Endodermal cell (in vitro differentiated cells): ENCODE measurements around the gene NKAP. TPM values are rescaled to one million over a fixed set of nuclear protein-coding genes. Genes with fewer than 3 reads are reported as not detected.

Experiments used
- DNase-seq: peaks from one replicate; pipeline ENCODE4 v3.0.0-alpha.2; 2017
- H3K27ac ChIP-seq: 2 replicates; pipeline ENCODE4 v1.5.1; 2013; ENCODE audit warnings: mild to moderate bottlenecking, low read depth, low read length, moderate library complexity
- H3K27me3 ChIP-seq: 2 replicates; pipeline ENCODE4 v1.6.1; 2013; ENCODE audit warnings: mild to moderate bottlenecking, low read length, moderate library complexity; ENCODE audit not compliant: insufficient read depth, control insufficient read depth, poor library complexity, severe bottlenecking
- H3K36me3 ChIP-seq: 2 replicates; pipeline ENCODE4 v1.7.0; 2013; ENCODE audit warnings: mild to moderate bottlenecking, low read length, moderate library complexity; ENCODE audit not compliant: control insufficient read depth, insufficient read depth
- H3K4me1 ChIP-seq: one replicate; pipeline ENCODE4 v1.7.0; 2013; ENCODE audit warnings: low read length; ENCODE audit not compliant: control insufficient read depth, insufficient read depth
- H3K4me3 ChIP-seq: 2 replicates; pipeline ENCODE4 v1.5.1; 2013; ENCODE audit warnings: mild to moderate bottlenecking, low read length, moderate library complexity
- H3K9ac ChIP-seq: 2 replicates; pipeline ENCODE4 v1.6.1; 2013; ENCODE audit warnings: mild to moderate bottlenecking, low read length, moderate library complexity; ENCODE audit not compliant: poor library complexity, severe bottlenecking; ENCODE audit errors: extremely low read depth
- H3K9me3 ChIP-seq: 2 replicates; pipeline ENCODE4 v1.6.1; 2013; ENCODE audit warnings: mild to moderate bottlenecking, low read length, moderate library complexity; ENCODE audit not compliant: control insufficient read depth
- H3K27ac Mint-ChIP-seq: 2 replicates; pipeline ENCODE4 v1.8.0; 2020; ENCODE audit warnings: mixed read lengths
- H3K27me3 Mint-ChIP-seq: 2 replicates; pipeline ENCODE4 v1.8.0; 2021; ENCODE audit warnings: mild to moderate bottlenecking, mixed read lengths; ENCODE audit not compliant: insufficient read depth
- H3K36me3 Mint-ChIP-seq: 2 replicates; pipeline ENCODE4 v1.8.0; 2020; ENCODE audit warnings: low read depth, mixed read lengths
- H3K4me1 Mint-ChIP-seq: 2 replicates; pipeline ENCODE4 v1.8.0; 2020; ENCODE audit warnings: mixed read lengths
- H3K4me3 Mint-ChIP-seq: 2 replicates; pipeline ENCODE4 v1.8.0; 2020; ENCODE audit warnings: mild to moderate bottlenecking, moderate library complexity, mixed read lengths
- H3K9me3 Mint-ChIP-seq: 2 replicates; pipeline ENCODE4 v1.8.0; 2020; ENCODE audit warnings: mild to moderate bottlenecking, mixed read lengths
- WGBS, 2 experiments: methylation state at CpG; one replicate each; pipeline versions ENCODE4 v1.1.5 to v1.1.7; 2013; ENCODE audit warnings: missing lambda C conversion rate in 2 of 2, mixed read lengths in 1 of 2; ENCODE audit not compliant: insufficient coverage in 1 of 2, insufficient read length in 1 of 2; 5-methylcytosine and 5-hydroxymethylcytosine counted together
- total RNA-seq, 2 donors: library from RNA; stranded (reverse); fragmentation: NEBNext Ultra II Directional in 1 of 2; extraction: Animal tissue kit (Norgen Biotek cat#: 25700) in 1 of 2; gene quantifications; 2 replicates in 1 of 2; 3 replicates in 1 of 2; pipeline ENCODE4 v1.2.1, GENCODE V29; 2021
- TF ChIP-seq, protein P1 (sequence below): fragments of 200-600 bp; sonication (generic); conservative IDR thresholded peaks from 2 replicates; pipeline ENCODE4 v1.5.0; 2021; ENCODE audit warnings: antibody characterized with exemption, mild to moderate bottlenecking

NKAP gene
- total RNA-seq, 2 donors from 2014 or later: 7.7 to 10.8 TPM

DNA sequence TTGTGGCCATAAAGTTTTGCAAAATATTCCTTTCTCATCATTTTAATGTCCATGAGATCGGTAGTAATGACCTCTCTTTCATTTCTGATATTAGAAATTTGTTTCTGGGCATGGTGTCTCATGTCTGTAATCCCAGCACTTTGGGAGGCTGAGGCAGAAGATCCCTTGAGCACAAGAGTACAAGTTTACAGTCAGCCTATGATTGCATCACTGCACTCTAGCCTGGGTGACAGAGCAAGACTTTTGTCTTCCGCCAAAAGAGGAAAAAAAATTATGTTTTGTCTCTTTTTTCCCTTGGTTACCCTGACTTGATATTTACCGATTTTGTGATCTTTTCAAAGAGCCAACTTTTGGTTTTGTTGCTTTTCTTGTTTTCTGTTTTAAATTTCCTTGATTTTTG is 10.8 kb upstream of the NKAP start:
- Histone ChIP-seq H3K27me3 (peaks cover 14% of the 10 kb centered on the region), H3K9ac (no peak overlapping the region), H3K9me3 (no peaks in the 10 kb centered on the region), H3K4me3 (no peak overlapping the region), H3K4me1 (no peaks in the 10 kb centered on the region), H3K36me3 (no peaks in the 10 kb centered on the region), H3K27ac (no peak overlapping the region)
- Mint-ChIP-seq H3K27me3 (peaks cover 7% of the 10 kb centered on the region), H3K4me3 (no peak overlapping the region), H3K4me1 (no peaks in the 10 kb centered on the region), H3K36me3 (no peaks in the 10 kb centered on the region), H3K27ac (no peak overlapping the region), H3K9me3 (peaks cover 43% of the 10 kb centered on the region)
- TF ChIP-seq, protein P1, sequence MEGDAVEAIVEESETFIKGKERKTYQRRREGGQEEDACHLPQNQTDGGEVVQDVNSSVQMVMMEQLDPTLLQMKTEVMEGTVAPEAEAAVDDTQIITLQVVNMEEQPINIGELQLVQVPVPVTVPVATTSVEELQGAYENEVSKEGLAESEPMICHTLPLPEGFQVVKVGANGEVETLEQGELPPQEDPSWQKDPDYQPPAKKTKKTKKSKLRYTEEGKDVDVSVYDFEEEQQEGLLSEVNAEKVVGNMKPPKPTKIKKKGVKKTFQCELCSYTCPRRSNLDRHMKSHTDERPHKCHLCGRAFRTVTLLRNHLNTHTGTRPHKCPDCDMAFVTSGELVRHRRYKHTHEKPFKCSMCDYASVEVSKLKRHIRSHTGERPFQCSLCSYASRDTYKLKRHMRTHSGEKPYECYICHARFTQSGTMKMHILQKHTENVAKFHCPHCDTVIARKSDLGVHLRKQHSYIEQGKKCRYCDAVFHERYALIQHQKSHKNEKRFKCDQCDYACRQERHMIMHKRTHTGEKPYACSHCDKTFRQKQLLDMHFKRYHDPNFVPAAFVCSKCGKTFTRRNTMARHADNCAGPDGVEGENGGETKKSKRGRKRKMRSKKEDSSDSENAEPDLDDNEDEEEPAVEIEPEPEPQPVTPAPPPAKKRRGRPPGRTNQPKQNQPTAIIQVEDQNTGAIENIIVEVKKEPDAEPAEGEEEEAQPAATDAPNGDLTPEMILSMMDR: no peak
- 80 to 100% methylated on average over 1 of the region's 3 CpGs for WGBS, 2 experiments
- DNase-seq: no peak

DNA sequence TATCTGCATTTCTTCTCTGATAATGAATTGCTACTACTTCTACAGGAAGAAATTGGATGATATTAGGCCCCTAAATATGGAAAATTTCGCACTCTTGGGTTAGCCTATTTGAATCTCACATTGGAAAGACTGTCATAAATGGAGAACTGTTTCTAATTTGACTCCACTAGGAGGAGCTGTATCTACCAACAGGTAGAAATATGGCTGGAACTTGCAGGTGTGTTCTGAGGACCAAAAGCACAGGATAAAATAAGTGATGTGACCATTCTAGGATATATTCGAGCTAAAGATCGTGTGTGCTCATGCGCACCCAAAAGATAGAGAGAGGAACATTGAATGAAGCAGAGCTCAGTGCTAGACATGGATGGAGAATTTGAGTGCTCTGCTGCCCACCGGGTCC is 4.8 kb upstream of the NKAP start:
- no peak overlapping the region for H3K4me3 Mint-ChIP-seq
- no peaks in the 10 kb centered on the region for H3K36me3 ChIP-seq
- no peak overlapping the region for H3K9ac ChIP-seq
- H3K27ac Mint-ChIP-seq: no peak overlapping the region
- peaks cover 33% of the 10 kb centered on the region for H3K9me3 Mint-ChIP-seq
- H3K4me3 ChIP-seq: no peak overlapping the region
- H3K4me1 Mint-ChIP-seq: no peaks in the 10 kb centered on the region
- DNase-seq: no peak
- WGBS, 2 experiments: 33 to 80% methylated on average over 1 to 5 of the region's 5 CpGs
- H3K27me3 ChIP-seq: peaks cover 3% of the 10 kb centered on the region
- TF ChIP-seq, protein P1: peak; percentile 59
- no peaks in the 10 kb centered on the region for H3K9me3 ChIP-seq
- no peaks in the 10 kb centered on the region for H3K4me1 ChIP-seq
- H3K27me3 Mint-ChIP-seq: no peaks in the 10 kb centered on the region
- no peak overlapping the region for H3K27ac ChIP-seq
- no peaks in the 10 kb centered on the region for H3K36me3 Mint-ChIP-seq

DNA sequence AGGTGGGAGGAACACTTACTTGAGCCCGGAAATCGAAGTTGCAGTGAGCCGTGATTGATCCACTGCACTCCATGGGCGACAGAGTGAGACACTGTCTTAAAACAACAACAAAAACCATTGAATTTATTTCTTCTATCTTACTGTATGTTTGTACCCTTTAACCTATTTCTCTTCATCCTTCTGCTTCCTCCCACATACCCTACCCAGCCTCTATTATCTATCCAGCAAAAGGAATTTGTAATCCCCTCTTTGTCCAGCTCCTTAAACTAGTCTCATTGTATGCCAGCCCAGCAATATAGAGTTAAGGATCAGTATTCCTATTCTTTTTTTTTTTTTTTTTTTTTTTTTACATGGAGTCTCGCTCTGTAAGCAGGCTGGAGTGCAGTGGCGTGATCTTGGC is 1.9 kb upstream of the NKAP start:
- TF ChIP-seq, protein P1: no peak
- Mint-ChIP-seq H3K27ac (no peak overlapping the region), H3K4me3 (no peak overlapping the region), H3K4me1 (no peaks in the 10 kb centered on the region), H3K36me3 (peaks cover 2% of the 10 kb centered on the region), H3K27me3 (no peaks in the 10 kb centered on the region), H3K9me3 (peaks cover 50% of the 10 kb centered on the region)
- Histone ChIP-seq H3K27ac (no peak overlapping the region), H3K4me1 (no peaks in the 10 kb centered on the region), H3K27me3 (no peaks in the 10 kb centered on the region), H3K4me3 (no peak overlapping the region), H3K36me3 (no peaks in the 10 kb centered on the region), H3K9me3 (no peaks in the 10 kb centered on the region), H3K9ac (no peak overlapping the region)
- 97% methylated on average over 6 of the region's 6 CpGs; no CpG with 5 or more reads in 1 of the 2 experiments for WGBS, 2 experiments
- no peak for DNase-seq
